GM19467 (cell line): ENCODE data around the gene ZNF790.

Experiments used
- ATAC-seq: cut with Tn5 transposase; IDR thresholded peaks from one replicate; pipeline ENCODE4 v1.9.1; 2021; ENCODE audit warnings: mild to moderate bottlenecking, moderate library complexity; ENCODE audit not compliant: unreplicated experiment

The ZNF790 gene

DNA sequence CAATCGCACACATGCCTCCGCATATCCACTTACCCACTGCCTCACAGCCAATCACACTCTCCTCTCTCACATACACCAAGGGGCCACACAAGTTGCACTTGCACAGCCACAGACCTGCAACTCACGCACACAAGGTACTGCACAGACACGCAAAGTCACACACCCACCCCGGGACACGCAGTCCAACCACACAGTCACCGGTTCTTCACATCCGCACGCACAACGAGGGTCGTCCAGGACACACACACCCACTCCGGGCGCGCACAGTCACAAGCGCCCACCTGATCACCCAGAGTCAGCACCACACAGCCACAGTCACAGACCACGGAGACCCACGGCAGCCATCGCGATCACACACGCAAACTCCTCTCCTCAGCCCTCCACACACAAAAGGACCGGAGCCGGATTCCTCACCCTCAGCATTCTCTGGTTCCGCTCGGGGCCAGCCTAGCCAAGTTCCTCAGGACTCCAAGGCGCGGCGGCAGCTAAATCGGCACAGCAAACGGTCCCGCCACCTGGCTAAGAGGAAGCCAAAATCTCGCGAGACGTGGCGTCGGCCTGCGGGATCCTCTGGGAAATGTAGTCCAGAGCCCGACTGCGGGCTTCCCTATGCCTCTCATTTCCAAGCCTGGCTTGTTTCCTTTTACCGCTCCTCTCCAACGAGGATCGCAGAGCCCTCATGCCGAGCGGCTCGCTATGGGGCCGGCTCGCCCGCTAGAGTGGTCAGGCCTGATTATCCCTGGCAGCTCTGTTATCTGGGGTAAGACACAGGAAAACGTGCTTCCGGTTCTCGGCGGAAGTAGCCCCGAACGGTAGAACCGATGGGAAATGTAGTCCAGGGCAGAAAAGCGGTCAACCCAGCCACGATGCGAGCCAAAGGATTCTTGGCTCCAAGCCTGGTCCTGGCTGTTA is 65.6 kb downstream of the ZNF790 start, which contains the start of gene ZNF850:
Gene ZNF850 (minus strand): TSS at position 497 of the 912 bp plus-strand sequence. CDS start 10,201 bp downstream, outside the sequence.
- ATAC-seq: peak; percentile 75

DNA sequence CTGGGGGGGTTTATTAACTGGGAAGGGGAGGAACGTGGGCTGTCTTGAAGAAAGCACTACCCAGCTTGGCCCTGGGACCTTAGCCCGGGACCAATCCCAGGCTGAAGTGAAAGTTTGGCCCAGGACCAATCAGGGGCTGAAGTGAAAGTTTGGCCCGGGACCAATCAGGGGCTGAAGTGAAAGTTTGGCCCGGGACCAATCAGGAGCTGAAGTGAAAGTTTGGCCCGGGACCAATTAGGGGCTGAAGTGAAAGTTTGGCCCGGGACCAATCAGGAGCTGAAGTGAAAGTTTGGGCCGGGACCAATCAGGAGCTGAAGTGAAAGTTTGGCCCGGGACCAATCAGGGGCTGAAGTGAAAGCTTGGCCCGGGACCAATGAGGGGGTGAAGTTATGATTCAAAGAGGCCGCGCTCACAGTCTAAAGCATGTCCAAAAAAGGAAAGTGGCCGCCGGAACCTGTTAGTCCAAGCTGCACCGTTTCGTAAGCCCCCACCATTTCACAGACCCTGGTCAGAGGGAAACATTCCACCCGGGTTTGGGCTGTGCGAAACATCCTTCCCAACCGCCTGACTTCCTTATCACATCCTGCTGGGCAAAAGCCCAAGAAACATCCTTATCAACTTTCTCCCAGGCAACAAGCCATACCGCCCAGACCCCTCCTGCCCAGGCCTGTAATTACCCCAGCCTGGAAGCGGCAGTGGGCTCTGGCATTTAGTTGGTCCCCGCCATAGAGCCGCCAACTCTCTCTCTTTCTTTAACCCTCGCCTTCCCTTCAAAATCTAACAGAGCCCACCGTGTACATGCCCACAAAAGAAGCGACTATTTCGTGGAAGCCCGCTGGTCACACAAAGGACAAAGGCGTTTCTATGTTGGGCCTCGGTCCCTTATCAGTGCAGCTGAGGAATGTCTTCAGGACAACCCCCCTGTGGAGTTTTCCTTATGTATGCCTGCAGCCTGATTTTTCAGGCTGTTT is 66.6 kb downstream of the ZNF790 start:
- no peak for ATAC-seq
